ENCODE measurements around the gene MFAP3. TPM values are rescaled to one million over a fixed set of nuclear protein-coding genes. Genes with fewer than 3 reads are reported as not detected.

The MFAP3 gene
- polyA plus RNA-seq, 2 of the 4 experiments (the other 2 are of a cell fraction): 25.1 to 38.9 TPM

- 76% methylated on average over 6 of the region's 6 CpGs for WGBS (ENCODE audit: missing lambda C conversion rate)
- TF ChIP-seq ZFP36 (IDR thresholded peaks at IDR 0.05; ENCODE audit: borderline replicate concordance, partially characterized antibody) (no peak), CBX2 (IDR thresholded peaks at IDR 0.05; ENCODE audit: borderline replicate concordance, low read depth) (no peak), POLR2AphosphoS2 (conservative IDR thresholded peaks at IDR 0.05; ENCODE audit: low read length) (no peak)
- no peak for ATAC-seq
- ChIA-PET POLR2A (no interaction called here), CTCF (interaction anchor here (1.3 to 3.4 kb wide), 3 partner anchors 12 to 21 kb away, joined by 3 to 16 read pairs (median 6); no protein-coding TSS in a partner anchor)
- Histone ChIP-seq H3K27ac (no peak overlapping the region), H3K9me3 (no peaks in the 10 kb centered on the region), H3K4me2 (no peak overlapping the region), H3K4me3 (no peak overlapping the region), H3K4me1 (peaks cover 15% of the 10 kb centered on the region)
- no peak for DNase-seq (ENCODE audit: low read depth in 1 of 2, low spot score in 1 of 2)
- FAIRE-seq: no peak
Observed at GRCh38 chr5:154090656-154091055, 51.9 kb downstream of the MFAP3 start.

- no peak overlapping the region for H3K4me3 ChIP-seq
- FAIRE-seq: no peak
- H3K27ac ChIP-seq: no peak overlapping the region
- DNase-seq (ENCODE audit: low read depth in 1 of 2, low spot score in 1 of 2): peak in 1 of 2 experiments; percentile 30
- H3K4me1 ChIP-seq: peaks cover 8% of the 10 kb centered on the region
- WGBS (ENCODE audit: missing lambda C conversion rate): 14% methylated on average over 5 of the region's 5 CpGs
- ChIA-PET POLR2A (no interaction called here), CTCF (interaction anchor here (1.8 to 3.4 kb wide), 3 partner anchors 10 to 20 kb away, joined by 3 to 16 read pairs (median 6); no protein-coding TSS in a partner anchor)
- H3K9me3 ChIP-seq: no peaks in the 10 kb centered on the region
- TF ChIP-seq PBX3 (IDR thresholded peaks at IDR 0.05): no peak
- H3K4me2 ChIP-seq: peak overlapping the region; percentile 24; the same call in 1 of the 3 replicates
- ATAC-seq: peak in 1 of 2 experiments; percentile 70; a peak in 4 of 6 replicates
Observed at GRCh38 chr5:154092356-154093141, 53.8 kb downstream of the MFAP3 start.

GRCh38 chr5:154093142-154093532 lies 54.4 kb downstream of the MFAP3 start:
- H3K4me2 ChIP-seq: no peak overlapping the region
- CTCF ChIA-PET: interaction anchor here (0.5 to 2.2 kb wide), 3 partner anchors 12 to 473 kb away, joined by 3 to 7 read pairs (median 3); no protein-coding TSS in a partner anchor

GRCh38 chr5:154095904-154096303 lies 57.1 kb downstream of the MFAP3 start:
- no peak overlapping the region for H3K4me3 ChIP-seq
- peak in 1 of 2 experiments; percentile 23; a peak in 1 of 6 replicates for ATAC-seq
- H3K4me2 ChIP-seq: peak overlapping the region; percentile 8; the same call in 1 of the 3 replicates
- H3K27ac ChIP-seq: no peak overlapping the region
- POLR2A ChIA-PET: no interaction called here
- peaks cover 8% of the 10 kb centered on the region for H3K4me1 ChIP-seq
- no peaks in the 10 kb centered on the region for H3K9me3 ChIP-seq
- CTCF ChIA-PET: interaction anchor here (1.4 kb wide), 1 partner anchor 85 kb away, joined by 3 read pairs; no protein-coding TSS in a partner anchor
- DNase-seq (ENCODE audit: low read depth in 1 of 2, low spot score in 1 of 2): no peak
- 24% methylated on average over 7 of the region's 7 CpGs for WGBS (ENCODE audit: missing lambda C conversion rate)
- FAIRE-seq: no peak
- no peak for TF ChIP-seq BHLHE40 (IDR thresholded peaks at IDR 0.05; ENCODE audit: low read depth, low read length)
- TF ChIP-seq PBX3 (IDR thresholded peaks at IDR 0.05): no peak
- TF ChIP-seq FOSL2 (IDR thresholded peaks at IDR 0.05): no peak
- TF ChIP-seq FOSL2 (CRISPR knock-in tag; IDR thresholded peaks at IDR 0.05): no peak
- no peak for TF ChIP-seq SMC3 (IDR thresholded peaks at IDR 0.05)
- TF ChIP-seq CTCF (IDR thresholded peaks at IDR 0.05): no peak
- TF ChIP-seq MAFK (IDR thresholded peaks at IDR 0.05; ENCODE audit: partially characterized antibody): no peak
- no peak for TF ChIP-seq KDM1A (IDR thresholded peaks at IDR 0.05; ENCODE audit: low read depth)
- TF ChIP-seq SREBF2 (IDR thresholded peaks at IDR 0.05): no peak
- no peak for TF ChIP-seq CBX8 (IDR thresholded peaks at IDR 0.05)
- no peak for TF ChIP-seq CEBPB (IDR thresholded peaks at IDR 0.05)
- no peak for TF ChIP-seq FOSB (CRISPR knock-in tag; IDR thresholded peaks at IDR 0.05)
- TF ChIP-seq HOXB5 (CRISPR knock-in tag; IDR thresholded peaks at IDR 0.05): no peak
- no peak for TF ChIP-seq RFX5 (IDR thresholded peaks at IDR 0.05)
- TF ChIP-seq GATA3 (IDR thresholded peaks at IDR 0.05; ENCODE audit: borderline replicate concordance): no peak
- no peak for TF ChIP-seq POLR2AphosphoS2 (conservative IDR thresholded peaks at IDR 0.05; ENCODE audit: low read length)
- TF ChIP-seq EHF (CRISPR knock-in tag; IDR thresholded peaks at IDR 0.05): no peak
- no peak for TF ChIP-seq RCOR1 (IDR thresholded peaks at IDR 0.05; ENCODE audit: low read depth, low read length)
- TF ChIP-seq TFCP2L1 (CRISPR knock-in tag; IDR thresholded peaks at IDR 0.05): no peak

More at GRCh38 chr5:154093142-154093532, 54.4 kb downstream of the MFAP3 start:
- DNase-seq (ENCODE audit: low read depth in 1 of 2, low spot score in 1 of 2) (no peak), FAIRE-seq (no peak), ATAC-seq (no peak)
- H3K27ac ChIP-seq: no peak overlapping the region
- POLR2A ChIA-PET: no interaction called here
- WGBS (ENCODE audit: missing lambda C conversion rate): 45% methylated on average over 2 of the region's 2 CpGs
- TF ChIP-seq FOXS1 (CRISPR knock-in tag; IDR thresholded peaks at IDR 0.05) (no peak), RCOR1 (IDR thresholded peaks at IDR 0.05; ENCODE audit: low read depth, low read length) (no peak), KDM1A (IDR thresholded peaks at IDR 0.05; ENCODE audit: low read depth) (no peak), CBX8 (IDR thresholded peaks at IDR 0.05) (no peak), PBX3 (IDR thresholded peaks at IDR 0.05) (no peak), ZFP36 (IDR thresholded peaks at IDR 0.05; ENCODE audit: borderline replicate concordance, partially characterized antibody) (no peak), JUNB (IDR thresholded peaks at IDR 0.05) (no peak), ZC3H11A (IDR thresholded peaks at IDR 0.05) (no peak), ZNF302 (CRISPR knock-in tag; IDR thresholded peaks at IDR 0.05) (no peak)
- H3K4me1 ChIP-seq: peaks cover 8% of the 10 kb centered on the region
- no peak overlapping the region for H3K4me3 ChIP-seq
- no peaks in the 10 kb centered on the region for H3K9me3 ChIP-seq
